ENCODE data around the gene TNMD.

DNA sequence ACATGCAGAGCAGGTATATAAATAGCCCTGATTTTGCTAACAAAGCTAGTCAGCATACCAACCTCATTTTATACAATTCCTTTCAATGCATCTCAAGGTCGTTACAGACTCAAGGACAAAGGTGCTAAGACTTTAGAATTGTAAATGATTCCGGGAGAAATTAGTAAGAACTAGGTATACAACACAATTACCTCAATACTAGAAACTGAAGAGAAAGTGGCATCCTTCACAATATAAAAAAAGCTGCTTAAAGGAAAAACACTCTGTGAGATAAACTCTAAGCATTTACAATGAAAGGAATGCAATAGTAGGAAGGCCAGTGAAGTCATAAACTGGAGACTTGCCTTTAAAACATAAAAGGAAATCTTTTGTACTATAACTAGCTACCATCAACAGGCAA is 11.9 kb downstream of the TNMD start:
- TF ChIP-seq, protein P1, sequence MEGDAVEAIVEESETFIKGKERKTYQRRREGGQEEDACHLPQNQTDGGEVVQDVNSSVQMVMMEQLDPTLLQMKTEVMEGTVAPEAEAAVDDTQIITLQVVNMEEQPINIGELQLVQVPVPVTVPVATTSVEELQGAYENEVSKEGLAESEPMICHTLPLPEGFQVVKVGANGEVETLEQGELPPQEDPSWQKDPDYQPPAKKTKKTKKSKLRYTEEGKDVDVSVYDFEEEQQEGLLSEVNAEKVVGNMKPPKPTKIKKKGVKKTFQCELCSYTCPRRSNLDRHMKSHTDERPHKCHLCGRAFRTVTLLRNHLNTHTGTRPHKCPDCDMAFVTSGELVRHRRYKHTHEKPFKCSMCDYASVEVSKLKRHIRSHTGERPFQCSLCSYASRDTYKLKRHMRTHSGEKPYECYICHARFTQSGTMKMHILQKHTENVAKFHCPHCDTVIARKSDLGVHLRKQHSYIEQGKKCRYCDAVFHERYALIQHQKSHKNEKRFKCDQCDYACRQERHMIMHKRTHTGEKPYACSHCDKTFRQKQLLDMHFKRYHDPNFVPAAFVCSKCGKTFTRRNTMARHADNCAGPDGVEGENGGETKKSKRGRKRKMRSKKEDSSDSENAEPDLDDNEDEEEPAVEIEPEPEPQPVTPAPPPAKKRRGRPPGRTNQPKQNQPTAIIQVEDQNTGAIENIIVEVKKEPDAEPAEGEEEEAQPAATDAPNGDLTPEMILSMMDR (optimal IDR thresholded peaks at IDR 0.05 in 1 of 3, IDR thresholded peaks at IDR 0.05 in 1 of 3, conservative IDR thresholded peaks at IDR 0.05 in 1 of 3; ENCODE audit: extremely low read depth in 1 of 3, insufficient read depth in 2 of 3, low read length in 3 of 3): no peak
- no peak for TF ChIP-seq EZH2 (IDR thresholded peaks at IDR 0.05; ENCODE audit: low read length)
